ENCODE results near the gene SLC2A14.
"Not testable (repeated sequence)": the region's sequence is repeated elsewhere in the genome, so short reads cannot be mapped to it uniquely, and the experiment has no call there.

Gene SLC2A14

DNA sequence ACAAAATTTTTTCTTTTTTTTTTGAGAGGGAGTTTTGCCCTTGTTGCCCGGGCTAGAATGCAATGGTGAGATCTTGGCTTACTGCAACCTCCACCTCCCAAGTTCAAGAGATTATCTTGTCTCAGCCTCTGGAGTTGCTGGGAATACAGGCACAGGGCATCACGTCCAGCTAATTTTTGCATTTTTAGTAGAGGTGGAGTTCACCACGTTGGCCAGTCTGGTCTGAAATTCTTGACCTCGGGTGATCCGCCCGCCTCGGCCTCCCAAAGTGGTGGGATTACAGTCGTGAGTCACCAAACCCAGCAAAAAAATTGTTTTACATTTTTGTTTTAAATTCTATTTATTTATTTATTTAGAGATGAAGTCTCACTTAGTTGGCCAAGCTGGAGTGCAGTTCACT, 4.7 kb upstream of the SLC2A14 start:
- H3K27ac ChIP-seq: no peak overlapping the region
- TF ChIP-seq, protein P1, sequence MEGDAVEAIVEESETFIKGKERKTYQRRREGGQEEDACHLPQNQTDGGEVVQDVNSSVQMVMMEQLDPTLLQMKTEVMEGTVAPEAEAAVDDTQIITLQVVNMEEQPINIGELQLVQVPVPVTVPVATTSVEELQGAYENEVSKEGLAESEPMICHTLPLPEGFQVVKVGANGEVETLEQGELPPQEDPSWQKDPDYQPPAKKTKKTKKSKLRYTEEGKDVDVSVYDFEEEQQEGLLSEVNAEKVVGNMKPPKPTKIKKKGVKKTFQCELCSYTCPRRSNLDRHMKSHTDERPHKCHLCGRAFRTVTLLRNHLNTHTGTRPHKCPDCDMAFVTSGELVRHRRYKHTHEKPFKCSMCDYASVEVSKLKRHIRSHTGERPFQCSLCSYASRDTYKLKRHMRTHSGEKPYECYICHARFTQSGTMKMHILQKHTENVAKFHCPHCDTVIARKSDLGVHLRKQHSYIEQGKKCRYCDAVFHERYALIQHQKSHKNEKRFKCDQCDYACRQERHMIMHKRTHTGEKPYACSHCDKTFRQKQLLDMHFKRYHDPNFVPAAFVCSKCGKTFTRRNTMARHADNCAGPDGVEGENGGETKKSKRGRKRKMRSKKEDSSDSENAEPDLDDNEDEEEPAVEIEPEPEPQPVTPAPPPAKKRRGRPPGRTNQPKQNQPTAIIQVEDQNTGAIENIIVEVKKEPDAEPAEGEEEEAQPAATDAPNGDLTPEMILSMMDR (IDR thresholded peaks at IDR 0.05): no peak
- TF ChIP-seq ZFX (IDR thresholded peaks at IDR 0.05; ENCODE audit: borderline replicate concordance): no peak

GRCh38 chr12:7870335-7870734, 2.4 kb downstream of the SLC2A14 start:
- TF ChIP-seq, protein P1 (IDR thresholded peaks at IDR 0.05): no peak
- TF ChIP-seq ZFX (IDR thresholded peaks at IDR 0.05; ENCODE audit: borderline replicate concordance): no peak
- no peak overlapping the region for H3K27ac ChIP-seq

- TF ChIP-seq, protein P1 (IDR thresholded peaks at IDR 0.05): no peak
- no peak for TF ChIP-seq ZFX (IDR thresholded peaks at IDR 0.05; ENCODE audit: borderline replicate concordance)
- H3K27ac ChIP-seq: no peak overlapping the region
These were observed 3.6 kb downstream of the SLC2A14 start for GRCh38 chr12:7869137-7869536.

DNA sequence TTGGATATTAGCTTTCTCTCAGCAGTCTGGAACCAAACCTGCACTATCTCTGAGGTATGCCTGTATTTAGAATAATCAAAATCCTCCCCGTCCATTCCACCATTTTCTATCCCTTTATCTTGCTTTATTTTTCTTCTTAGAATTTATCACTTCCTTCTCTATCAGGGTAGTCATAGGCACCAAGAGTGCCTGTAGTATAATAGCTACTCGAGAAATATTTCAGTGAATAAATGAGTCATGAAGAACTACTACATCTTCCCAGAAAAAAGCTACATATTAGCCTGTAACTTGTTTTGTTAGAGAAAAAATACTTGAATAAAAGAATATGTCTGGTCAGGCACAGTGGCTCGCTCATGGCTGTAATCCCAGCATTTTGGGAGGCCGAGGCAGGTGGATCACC, 4.3 kb downstream of the SLC2A14 start:
- no peak overlapping the region for H3K27ac ChIP-seq
- TF ChIP-seq, protein P1 (IDR thresholded peaks at IDR 0.05): no peak
- TF ChIP-seq ZFX (IDR thresholded peaks at IDR 0.05; ENCODE audit: borderline replicate concordance): no peak

- H3K27ac ChIP-seq: no peak overlapping the region
- TF ChIP-seq ZFX (IDR thresholded peaks at IDR 0.05; ENCODE audit: borderline replicate concordance): no peak
- TF ChIP-seq, protein P1 (IDR thresholded peaks at IDR 0.05): no peak
These were observed 8.0 kb downstream of the SLC2A14 start for GRCh38 chr12:7864601-7865150.

GRCh38 chr12:7862814-7863348, 9.8 kb downstream of the SLC2A14 start:
- H3K27ac ChIP-seq: not testable (repeated sequence)

- H3K27ac ChIP-seq: not testable (repeated sequence)
These were observed 10.4 kb downstream of the SLC2A14 start for GRCh38 chr12:7862301-7862700.

- no peak overlapping the region for H3K27ac ChIP-seq
- TF ChIP-seq, protein P1 (IDR thresholded peaks at IDR 0.05): no peak
- no peak for TF ChIP-seq ZFX (IDR thresholded peaks at IDR 0.05; ENCODE audit: borderline replicate concordance)
These were observed 13.2 kb downstream of the SLC2A14 start for GRCh38 chr12:7859552-7859951.

Data from 22Rv1 (cell line).